GM12878 (cell line): ENCODE results near the gene CBFA2T3. TPM values are rescaled to one million over a fixed set of nuclear protein-coding genes. Genes with fewer than 3 reads are reported as not detected.

Experiments
- ATAC-seq: fragments of 200-7000 bp; cut with Tn5 transposase; 3 replicates; pipeline ENCODE4 v1.9.1; 2020; ENCODE audit warnings: mild to moderate bottlenecking, moderate library complexity
- BruUV-seq: library from RNA; stranded (reverse); fragments of 400-500 nt; replicated peaks from 2 replicates; lab custom pipeline; 2021; lab: Mats Ljungman, UMichigan
- CTCF ChIA-PET: fragments of 300-600 bp; sonication (Branson Sonifier 250); formaldehyde crosslinking; extraction: SDS; loops from one replicate; lab custom pipeline; 2021; ENCODE audit warnings: inconsistent platforms; lab: Yijun Ruan, JAX
- POLR2A ChIA-PET: fragments of 350-600 bp; formaldehyde crosslinking; extraction: SDS; loops from one replicate; lab custom pipeline; 2021; ENCODE audit warnings: inconsistent platforms; lab: Charles Lee
- RAD21 ChIA-PET: fragments of 300-600 bp; sonication (Branson Sonifier 250); formaldehyde crosslinking; loops from one replicate; lab custom pipeline; 2023; ENCODE audit warnings: antibody characterized with exemption; ENCODE audit not compliant: unreplicated experiment; lab: Charles Lee
- SMC1A ChIA-PET: fragments of 300-600 bp; sonication (Branson Sonifier 250); formaldehyde crosslinking; loops from one replicate; lab custom pipeline; 2023; ENCODE audit not compliant: unreplicated experiment, uncharacterized antibody; lab: Charles Lee
- DNase-seq: peaks from one replicate; pipeline ENCODE4 v3.0.0-alpha.2; 2011; ENCODE audit warnings: low read depth, low spot score
- FAIRE-seq: peaks from 3 replicates; lab custom pipeline; 2011; peaks lifted over from hg19 to GRCh38; lab: Jason Lieb, UNC
- H2AFZ ChIP-seq: 2 replicates; pipeline ENCODE4 v1.6.0; 2011; ENCODE audit warnings: low read depth, low read length, control low read depth; ENCODE audit not compliant: control insufficient read depth
- H3K27ac ChIP-seq: 2 replicates; pipeline ENCODE4 v1.5.1; 2011; ENCODE audit warnings: control low read depth; ENCODE audit not compliant: control insufficient read depth, insufficient read depth
- H3K27me3 ChIP-seq, 2 experiments: replicated peaks in 1 of 2; 2 replicates each; pipeline versions ENCODE4 v1.6.0 to v1.6.1; 2011; ENCODE audit warnings: low read length in 1 of 2; ENCODE audit not compliant: control insufficient read depth in 2 of 2, insufficient read depth in 2 of 2
- H3K36me3 ChIP-seq, 2 experiments: 2 replicates each; pipeline ENCODE4 v1.5.1; 2011; ENCODE audit warnings: low read length in 1 of 2; ENCODE audit not compliant: control insufficient read depth in 2 of 2, insufficient read depth in 2 of 2
- H3K4me1 ChIP-seq: 2 replicates; pipeline ENCODE4 v1.6.1; 2011; ENCODE audit warnings: mild to moderate bottlenecking, low read length, moderate library complexity, mixed read lengths; ENCODE audit not compliant: control insufficient read depth, insufficient read depth
- H3K4me2 ChIP-seq: 2 replicates; pipeline ENCODE4 v1.6.0; 2011; ENCODE audit warnings: control low read depth; ENCODE audit not compliant: control insufficient read depth, insufficient read depth
- H3K4me3 ChIP-seq: fragments of 200-600 bp; sonication (generic); 2 replicates; pipeline ENCODE4 v1.5.1; 2016
- H3K79me2 ChIP-seq: 2 replicates; pipeline ENCODE4 v1.6.0; 2011; ENCODE audit warnings: low read length; ENCODE audit not compliant: control insufficient read depth, insufficient read depth
- H3K9ac ChIP-seq: 2 replicates; pipeline ENCODE4 v1.8.0; 2011; ENCODE audit warnings: low read length, control low read depth, mixed read lengths; ENCODE audit not compliant: control insufficient read depth, insufficient read depth
- H3K9me3 ChIP-seq: replicated peaks from 3 replicates; pipeline ENCODE4 v1.5.1; 2011; ENCODE audit warnings: mild to moderate bottlenecking, low read length; ENCODE audit not compliant: control insufficient read depth, insufficient read depth
- H4K20me1 ChIP-seq: 2 replicates; pipeline ENCODE4 v1.6.0; 2011; ENCODE audit not compliant: control insufficient read depth, insufficient read depth
- ASH2L ChIP-seq: fragments of 300-600, 200-600 bp; sonication (generic); IDR thresholded peaks from 2 replicates; pipeline ENCODE4 v1.6.1; 2017; ENCODE audit warnings: low read depth, mild to moderate bottlenecking, borderline replicate concordance
- ATF7 ChIP-seq: fragments of 450-650 bp; IDR thresholded peaks from 2 replicates; pipeline ENCODE4 v1.6.1; 2016; ENCODE audit warnings: low read depth, mild to moderate bottlenecking
- BRCA1 ChIP-seq: IDR thresholded peaks from 2 replicates; pipeline ENCODE4 v1.6.1; 2011; ENCODE audit warnings: low read depth, low read length, improper control_type of control experiment
- CBX5 ChIP-seq: sonication (generic); IDR thresholded peaks from 2 replicates; pipeline ENCODE4 v1.6.1; 2016; ENCODE audit warnings: low read depth, moderate library complexity, mild to moderate bottlenecking, inconsistent platforms
- CREB1 ChIP-seq: IDR thresholded peaks from 2 replicates; pipeline ENCODE4 v1.6.1; 2012; ENCODE audit warnings: low read depth, mild to moderate bottlenecking, inconsistent platforms
- FOXK2 ChIP-seq: fragments of 450-650 bp; IDR thresholded peaks from 2 replicates; pipeline ENCODE4 v1.6.1; 2017; ENCODE audit warnings: mild to moderate bottlenecking, moderate library complexity
- HDAC2 ChIP-seq: fragments of 200-600 bp; sonication (generic); IDR thresholded peaks from 2 replicates; pipeline ENCODE4 v1.6.1; 2017
- HDAC6 ChIP-seq: fragments of 200-600 bp; sonication (generic); IDR thresholded peaks from one replicate; pipeline ENCODE4 v1.8.0; 2017; ENCODE audit warnings: antibody characterized with exemption; ENCODE audit not compliant: unreplicated experiment
- KDM1A ChIP-seq: fragments of 200-600 bp; sonication (generic); IDR thresholded peaks from 2 replicates; pipeline ENCODE4 v1.6.1; 2016; ENCODE audit warnings: borderline replicate concordance
- KLF5 ChIP-seq: fragments of 450-650 bp; IDR thresholded peaks from 2 replicates; pipeline ENCODE4 v1.6.1; 2014; ENCODE audit warnings: mild to moderate bottlenecking; ENCODE audit not compliant: partially characterized antibody
- NBN ChIP-seq: fragments of 450-650 bp; IDR thresholded peaks from 2 replicates; pipeline ENCODE4 v1.6.1; 2016
- PML ChIP-seq: IDR thresholded peaks from 2 replicates; pipeline ENCODE4 v1.6.1; 2012; ENCODE audit warnings: low read length, inconsistent platforms
- POU2F2 ChIP-seq: IDR thresholded peaks from 3 replicates; pipeline ENCODE4 v1.6.1; 2011; ENCODE audit warnings: low read depth, mild to moderate bottlenecking, low read length, borderline replicate concordance
- RFX5 ChIP-seq: IDR thresholded peaks from 2 replicates; pipeline ENCODE4 v1.6.1; 2011; ENCODE audit warnings: low read depth, low read length, improper control_type of control experiment
- SMC3 ChIP-seq: IDR thresholded peaks from 2 replicates; pipeline ENCODE4 v1.6.1; 2011; ENCODE audit warnings: low read length, improper control_type of control experiment, borderline replicate concordance
- SREBF1 ChIP-seq: IDR thresholded peaks from 2 replicates; pipeline ENCODE4 v1.6.1; 2012; ENCODE audit warnings: mild to moderate bottlenecking, low read length
- ZNF207 ChIP-seq: fragments of 450-650 bp; IDR thresholded peaks from 2 replicates; pipeline ENCODE4 v1.6.1; 2014; ENCODE audit warnings: antibody characterized with exemption, mild to moderate bottlenecking, borderline replicate concordance
- ZNF274 ChIP-seq: IDR thresholded peaks from one replicate; pipeline ENCODE4 v1.8.0; 2011; ENCODE audit not compliant: insufficient read length, insufficient read depth
- ZZZ3 ChIP-seq: IDR thresholded peaks from 2 replicates; pipeline ENCODE4 v1.6.1; 2011; ENCODE audit warnings: low read depth; ENCODE audit not compliant: control insufficient read depth, insufficient read length
- WGBS: methylation state at CpG from one replicate; pipeline ENCODE4 v1.1.6; 2016; ENCODE audit warnings: low lambda C conversion rate; ENCODE audit not compliant: insufficient replicate concordance, insufficient coverage; ENCODE audit errors: missing lambda C conversion rate; 5-methylcytosine and 5-hydroxymethylcytosine counted together
- in situ Hi-C: fragments of 300-500 bp; cut with MboI; formaldehyde crosslinking; loops from 9 replicates; pipeline ENCODE4 v1.14.3; 2018; ENCODE audit warnings: mixed read lengths
- intact Hi-C: fragments of 100-400 bp; cut with micrococcal nuclease; formaldehyde crosslinking; loops from one replicate; pipeline ENCODE4 v1.14.2; 2022; ENCODE audit not compliant: unreplicated experiment
- polyA plus RNA-seq, 11 experiments: library from polyadenylated mRNA; depleted of rRNA in 4 of 11; unstranded in 6 of 11; stranded (reverse) in 5 of 11; fragments of >200 nt; fragmentation: Nextera tagmentation in 4 of 11; fragmentation: Illumina TruSeq in 1 of 11; extraction: Ambion mirVana in 4 of 11; extraction: Trizol in 1 of 11; gene quantifications; 1 replicate in 1 of 11; 2 replicates in 10 of 11; pipeline versions ENCODE4 v1.2.1 to v1.2.3, GENCODE V29; 2011 to 2016; ENCODE audit warnings: inconsistent platforms in 2 of 11, missing spikeins in 2 of 11, low read depth in 1 of 11
- total RNA-seq, 4 experiments: library from RNA; depleted of rRNA in 3 of 4; stranded (reverse); fragments of >200 nt in 3 of 4; fragmentation: Illumina TruSeq in 1 of 4; extraction: Trizol in 1 of 4; gene quantifications; 2 replicates each; pipeline versions ENCODE4 v1.2.1 to v1.2.3, GENCODE V29; 2013 to 2021

The CBFA2T3 gene
- total and polyA plus RNA-seq, 10 of the 15 experiments (the other 5 are each of a cell fraction or from before 2014, with no cell fraction given), result 0.69 to 42.6 (median 4.5) TPM

DNA sequence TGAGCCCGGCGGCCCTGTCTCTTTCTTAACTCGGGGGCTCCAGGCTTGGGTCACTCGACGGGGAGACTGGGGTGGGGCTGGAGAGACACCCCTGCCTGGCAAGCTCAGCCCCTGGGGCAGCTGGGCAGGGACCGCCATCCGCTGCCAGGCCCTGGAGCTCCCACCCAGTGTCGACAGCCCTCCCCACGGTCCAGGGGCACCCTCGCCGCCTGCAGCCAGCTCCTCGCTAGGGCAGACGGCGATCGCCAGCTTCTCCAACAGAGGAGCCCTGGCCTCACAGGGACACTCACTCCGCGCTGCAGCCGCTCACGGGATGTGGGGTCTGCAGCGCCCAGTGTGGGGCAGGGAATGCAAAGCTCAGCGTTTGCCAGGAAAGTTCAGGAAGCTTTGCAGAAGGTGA is 149.3 kb downstream of the CBFA2T3 start:
- no TSS peak for BruUV-seq
- Histone ChIP-seq H3K9ac (no peak overlapping the region), H3K9me3 (no peaks in the 10 kb centered on the region), H3K36me3 (no peaks in the 10 kb centered on the region), H3K4me3 (no peak overlapping the region), H2AFZ (no peak overlapping the region), H3K27ac (no peak overlapping the region), H3K27me3 (no peaks in the 10 kb centered on the region), H3K79me2 (no peaks in the 10 kb centered on the region), H3K4me2 (no peak overlapping the region), H3K4me1 (no peaks in the 10 kb centered on the region), H4K20me1 (no peaks in the 10 kb centered on the region)
- TF ChIP-seq ZZZ3, result no peak
- TF ChIP-seq KLF5, result no peak
- TF ChIP-seq FOXK2, result no peak
- TF ChIP-seq ATF7, result no peak
- TF ChIP-seq BRCA1, result no peak
- TF ChIP-seq ZNF207, result no peak
- no peak for TF ChIP-seq CREB1
- TF ChIP-seq SMC3, result no peak
- no peak for TF ChIP-seq HDAC2
- no peak for TF ChIP-seq ZNF274
- TF ChIP-seq NBN, result no peak
- TF ChIP-seq CBX5, result no peak
- TF ChIP-seq HDAC6, result no peak
- TF ChIP-seq KDM1A, result no peak
- no peak for TF ChIP-seq ASH2L
- no peak for TF ChIP-seq PML
- TF ChIP-seq POU2F2, result no peak
- TF ChIP-seq SREBF1, result no peak
- TF ChIP-seq RFX5, result no peak
- intact Hi-C loops, result no loop called here
- 92% methylated on average over 19 of the region's 21 CpGs for WGBS
- DNase-seq (no peak), FAIRE-seq (no peak), ATAC-seq (no peak)
- ChIA-PET RAD21 (no interaction called here), CTCF (no interaction called here), POLR2A (no interaction called here), SMC1A (no interaction called here)
- in situ Hi-C loops, result no loop called here
